GM04504 (cell line): ENCODE measurements around the gene TGFB1I1.
"Not testable (repeated sequence)": the region's sequence is repeated elsewhere in the genome, so short reads cannot be mapped to it uniquely, and the experiment has no call there.

ENCODE experiments used
- DNase-seq: peaks from one replicate; pipeline ENCODE4 v3.0.0-alpha.2; 2012; ENCODE audit warnings: low read depth

Gene TGFB1I1

DNA sequence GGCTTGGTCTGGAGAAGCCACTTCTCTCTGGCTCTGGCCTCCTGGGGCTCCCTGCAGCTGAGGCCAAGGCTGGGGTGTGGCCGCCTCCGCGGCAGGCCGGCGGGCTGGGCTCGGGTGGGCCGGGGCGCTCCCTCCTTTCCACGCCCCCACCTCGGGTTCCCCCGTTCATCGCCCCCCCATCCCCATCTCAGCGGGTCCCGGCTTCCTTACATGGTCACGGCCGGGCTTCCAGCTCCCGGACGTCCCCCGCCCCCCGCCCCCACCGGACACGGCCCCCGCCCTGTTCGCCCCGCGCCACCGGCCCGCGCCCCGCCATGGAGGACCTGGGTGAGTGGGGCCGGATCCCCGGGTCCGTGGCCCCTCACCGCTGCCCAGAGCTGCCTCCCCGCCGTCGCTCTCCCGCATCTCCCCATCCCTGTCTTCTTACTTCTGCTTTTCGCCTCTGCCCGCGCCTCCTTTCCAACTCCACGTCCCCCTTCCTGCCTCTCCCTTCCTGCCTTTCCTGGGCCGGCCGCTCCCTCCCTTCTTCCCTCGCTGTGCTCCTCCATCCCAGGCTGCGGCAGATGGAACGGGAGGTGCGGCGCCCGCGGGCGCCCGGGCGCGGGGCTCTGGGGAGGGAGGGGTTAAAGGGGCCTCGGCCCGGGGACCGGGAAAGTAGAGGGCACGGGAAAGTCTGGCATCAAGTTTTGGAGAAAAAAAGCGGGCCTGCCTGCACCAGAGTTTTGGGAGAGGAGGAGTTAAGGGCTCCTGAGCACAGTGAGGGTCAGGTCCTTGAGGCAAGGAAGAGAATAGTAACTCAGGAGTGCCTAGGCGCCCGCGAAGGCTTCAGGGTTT, at the start of gene TGFB1I1:
Gene TGFB1I1 (plus strand): TSS at position 278 of the 834 bp plus-strand sequence. CDS start 37 bp downstream, at position 315.
- DNase-seq = peak; percentile 71

DNA sequence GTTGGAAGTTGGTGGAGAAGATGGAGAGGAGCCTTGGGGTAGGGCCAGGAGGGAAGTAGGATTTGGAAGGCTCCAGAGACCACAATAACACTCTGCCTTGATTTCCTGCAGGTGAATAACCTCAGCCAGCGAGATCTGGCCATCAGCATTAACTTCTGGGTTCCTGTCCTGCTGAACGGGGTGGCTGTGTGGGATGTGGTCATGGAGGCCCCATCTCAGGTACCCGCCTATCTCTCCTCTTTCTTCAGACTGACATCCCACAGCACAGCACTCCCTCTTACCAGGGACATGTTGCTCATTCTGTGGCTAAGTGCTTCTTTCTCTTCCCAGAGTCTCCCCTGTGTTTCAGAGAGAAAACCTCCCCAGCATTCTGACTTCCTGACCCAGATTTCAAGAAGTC, 48.7 kb upstream of the TGFB1I1 start:
- no peak for DNase-seq

DNA sequence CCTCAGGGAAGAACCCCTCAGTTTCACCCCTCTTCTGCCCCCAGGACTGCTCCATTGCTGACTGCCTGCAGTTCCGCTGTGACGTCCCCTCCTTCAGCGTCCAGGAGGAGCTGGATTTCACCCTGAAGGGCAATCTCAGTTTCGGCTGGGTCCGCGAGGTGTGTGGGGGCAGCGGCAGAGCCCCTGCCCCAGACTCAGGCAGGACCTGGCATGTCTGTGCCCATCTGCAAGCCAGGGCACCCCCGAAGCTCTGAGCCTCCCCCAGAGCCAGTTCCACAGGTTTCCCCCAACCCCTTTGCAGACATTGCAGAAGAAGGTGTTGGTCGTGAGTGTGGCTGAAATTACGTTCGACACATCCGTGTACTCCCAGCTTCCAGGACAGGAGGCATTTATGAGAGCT, 48.2 kb upstream of the TGFB1I1 start:
- no peak for DNase-seq

DNA sequence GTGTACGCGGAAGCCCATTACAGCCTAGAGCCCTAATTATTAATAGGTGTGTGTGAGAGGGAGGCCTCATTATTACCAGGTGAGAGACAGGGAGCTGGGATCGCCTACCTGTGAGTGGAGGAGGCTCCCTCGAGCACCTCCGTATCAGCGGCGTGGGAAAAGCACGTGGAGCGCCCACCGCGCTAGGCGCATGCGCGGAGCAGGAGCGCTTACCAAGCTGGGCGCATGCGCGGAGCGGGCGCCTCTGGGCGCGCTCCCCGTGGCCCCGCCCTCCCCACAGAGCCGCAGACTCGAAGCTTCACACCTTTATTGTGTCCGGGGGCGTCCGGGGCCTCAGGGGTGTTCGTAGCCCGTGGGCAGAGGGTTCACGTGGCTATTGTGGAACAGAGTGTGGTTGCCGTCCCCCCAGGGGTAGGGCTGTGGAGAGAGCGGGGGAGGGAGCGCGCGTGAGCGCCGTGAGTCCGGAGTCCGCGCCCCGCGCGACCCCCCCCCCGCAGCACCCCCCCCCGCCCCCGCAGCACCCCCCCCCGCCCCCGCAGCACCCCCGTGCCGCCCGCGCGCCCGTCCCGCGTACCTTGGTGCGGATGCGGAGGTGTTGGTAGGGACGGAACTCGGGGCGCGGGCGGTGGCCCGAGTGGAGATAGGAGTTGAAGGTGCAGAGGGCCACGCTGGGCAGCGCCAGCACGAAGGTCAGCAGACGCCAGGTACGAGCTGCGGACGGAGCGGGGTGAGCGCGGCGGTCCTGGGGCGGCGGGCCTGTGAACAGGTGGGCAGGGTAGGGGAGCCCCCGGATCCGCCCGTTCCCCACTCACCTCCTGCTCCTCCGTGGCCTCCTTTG, 44.3 kb upstream of the TGFB1I1 start:
- no peak for DNase-seq

DNA sequence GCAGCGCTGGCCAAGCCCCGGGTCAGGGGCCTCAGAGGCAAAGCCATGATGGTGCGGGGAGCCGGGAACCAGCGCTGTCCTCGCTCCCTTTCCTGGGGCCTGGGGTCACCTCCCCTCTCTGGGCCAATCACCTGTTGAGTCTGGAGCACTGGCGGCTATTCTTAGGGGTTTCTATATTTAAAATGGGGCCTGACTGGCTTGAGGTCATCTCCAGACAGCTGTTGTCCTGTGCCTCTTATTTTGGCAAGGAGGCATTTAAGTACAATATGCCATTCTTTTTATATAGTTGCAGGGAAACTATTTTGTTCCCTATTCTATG, 43.7 kb upstream of the TGFB1I1 start, which contains the start of gene COX6A2:
Gene COX6A2 (minus strand): TSS at position 82 of the 319 bp plus-strand sequence. CDS start 35 bp downstream, at position 47.
- no peak for DNase-seq

DNA sequence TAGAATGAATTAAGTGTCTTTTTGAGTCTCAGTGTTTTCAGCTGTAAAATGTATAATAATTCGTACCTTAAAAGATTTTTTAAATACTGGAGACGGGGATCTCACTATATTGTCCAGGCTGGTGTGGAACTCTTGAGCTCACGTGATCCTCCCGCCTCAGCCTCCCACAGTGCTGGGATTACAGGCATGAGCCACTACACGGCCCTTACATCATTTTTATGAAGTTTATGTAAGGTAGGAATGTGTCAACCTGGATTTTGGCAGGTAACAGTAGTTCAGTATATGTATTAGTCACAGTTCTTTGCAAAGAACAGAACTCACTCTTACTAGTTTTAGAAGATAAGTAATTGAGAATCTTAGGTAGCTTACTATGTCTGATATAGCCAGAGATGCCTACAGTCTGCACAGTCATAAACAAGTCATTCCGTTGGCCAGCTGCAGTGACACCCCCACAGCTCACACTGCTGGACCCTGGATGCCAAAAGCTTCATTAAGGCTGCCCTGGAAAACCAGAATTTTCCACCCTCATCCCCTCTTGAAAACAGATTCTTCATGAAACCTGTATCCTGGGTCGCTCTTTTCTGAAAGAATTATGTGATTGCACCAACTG, 43.2 kb upstream of the TGFB1I1 start:
- DNase-seq = no peak

DNA sequence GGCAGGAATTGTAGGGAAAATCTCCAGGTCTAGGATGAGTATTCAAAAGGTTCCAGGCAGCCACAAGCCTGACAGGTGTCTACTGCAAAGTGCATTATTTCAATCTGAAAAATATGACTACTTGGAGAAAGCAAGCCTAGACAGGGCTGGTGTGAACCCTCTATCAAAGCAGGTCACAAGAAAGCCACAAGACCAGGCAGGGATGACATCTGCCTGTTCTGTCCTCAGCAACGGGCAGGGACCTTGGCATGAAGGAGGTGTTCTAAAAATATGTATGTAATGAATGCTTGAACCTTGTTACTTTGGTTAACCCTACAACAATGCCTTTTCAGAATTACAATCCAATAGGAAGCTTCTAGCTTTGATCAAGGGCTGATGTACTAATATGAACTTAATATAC, 42.6 kb upstream of the TGFB1I1 start:
- DNase-seq = no peak

DNA sequence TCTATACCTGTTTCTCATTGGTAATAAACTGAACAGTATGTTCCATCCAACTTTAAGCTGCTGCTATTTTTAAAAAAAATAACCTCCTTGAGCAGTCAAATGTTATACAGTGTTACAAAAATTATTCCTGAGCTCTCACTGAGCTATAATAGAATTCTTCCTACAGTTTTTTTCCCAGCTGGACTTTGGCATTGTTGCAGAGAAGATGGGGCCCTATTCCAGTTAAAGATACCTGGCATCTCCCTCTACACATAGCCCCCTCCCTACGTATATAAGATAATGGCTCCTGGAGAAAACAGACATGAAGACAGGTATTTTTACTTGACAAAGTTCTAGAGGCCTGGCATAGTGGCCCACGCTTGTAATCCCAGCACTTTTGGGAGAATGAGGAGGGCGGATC, 42.2 kb upstream of the TGFB1I1 start:
- no peak for DNase-seq

DNA sequence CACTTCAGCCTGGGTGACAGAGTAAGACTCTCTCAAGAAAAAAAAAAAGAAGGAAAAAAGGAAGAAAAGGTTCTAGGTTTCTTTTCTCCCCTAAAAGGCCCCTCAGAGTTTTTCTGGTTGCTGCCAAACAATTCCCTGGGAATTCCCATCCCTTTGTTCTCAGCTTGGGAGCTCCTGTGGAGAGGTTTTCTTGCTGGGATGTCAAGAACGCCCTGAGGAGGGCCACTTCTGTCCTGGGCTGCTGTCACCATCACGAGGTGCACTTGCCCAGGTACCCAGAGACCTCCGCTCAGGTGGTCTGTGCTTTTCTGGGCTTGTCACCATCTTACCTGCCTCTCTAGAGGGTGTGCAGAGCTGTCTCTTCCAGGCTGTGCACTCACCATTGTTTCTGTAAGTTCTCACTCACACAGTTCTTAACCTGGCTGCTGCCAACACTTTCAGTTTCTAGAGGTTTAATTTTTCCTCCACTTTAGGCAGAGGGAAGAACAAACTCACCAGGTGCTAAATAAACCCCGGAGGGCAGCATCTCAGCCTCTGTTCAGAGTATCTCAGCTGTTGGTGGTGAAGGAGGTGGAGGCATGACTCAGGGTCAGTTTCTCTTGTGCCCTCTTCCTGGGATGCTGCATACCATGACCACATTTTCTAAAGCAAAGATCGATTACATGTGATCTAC, 41.4 kb upstream of the TGFB1I1 start:
- DNase-seq = no peak

DNA sequence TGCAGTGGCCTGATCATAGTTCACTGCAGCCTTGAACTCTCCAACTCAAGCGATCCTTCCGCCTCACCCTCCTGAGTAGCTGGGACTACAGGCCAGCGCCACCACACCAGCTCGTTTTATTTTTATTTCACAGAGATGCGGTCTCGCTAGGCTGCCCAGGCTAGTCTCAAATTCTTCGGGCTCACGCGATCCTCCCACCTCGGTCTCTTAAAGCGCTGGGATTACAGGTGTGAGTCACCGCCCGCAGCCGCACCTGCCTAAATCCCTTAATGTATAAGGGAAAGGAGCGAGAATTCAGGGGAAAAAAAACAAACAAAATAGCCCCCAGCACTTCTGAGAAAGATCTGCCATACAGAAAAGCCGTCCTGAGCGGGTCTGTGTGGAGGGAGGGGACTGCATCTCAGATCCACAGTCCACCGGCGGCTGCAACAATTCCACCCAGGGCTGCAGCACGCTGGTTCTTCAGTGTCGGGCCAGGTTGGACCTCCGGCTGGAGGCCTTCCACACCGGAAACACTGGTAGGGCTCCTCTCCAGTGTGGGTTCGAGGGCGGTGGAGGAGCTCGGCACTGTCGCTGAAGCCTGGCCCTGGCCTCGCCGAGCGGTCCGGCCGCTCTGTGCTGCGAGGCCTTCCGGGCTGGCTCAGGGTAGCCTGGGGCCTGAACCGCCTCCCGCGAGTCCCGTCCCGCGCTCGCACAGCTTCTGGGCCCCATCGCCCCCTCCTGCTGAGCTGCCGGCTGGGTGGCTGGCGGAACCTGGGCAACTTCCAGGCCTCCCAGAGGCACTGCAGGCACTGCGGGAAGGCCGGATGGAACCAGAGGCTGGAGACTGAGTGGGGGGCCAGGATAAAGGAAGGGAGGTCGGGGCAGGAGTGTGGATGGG, 36.4 kb upstream of the TGFB1I1 start:
- no peak for DNase-seq

DNA sequence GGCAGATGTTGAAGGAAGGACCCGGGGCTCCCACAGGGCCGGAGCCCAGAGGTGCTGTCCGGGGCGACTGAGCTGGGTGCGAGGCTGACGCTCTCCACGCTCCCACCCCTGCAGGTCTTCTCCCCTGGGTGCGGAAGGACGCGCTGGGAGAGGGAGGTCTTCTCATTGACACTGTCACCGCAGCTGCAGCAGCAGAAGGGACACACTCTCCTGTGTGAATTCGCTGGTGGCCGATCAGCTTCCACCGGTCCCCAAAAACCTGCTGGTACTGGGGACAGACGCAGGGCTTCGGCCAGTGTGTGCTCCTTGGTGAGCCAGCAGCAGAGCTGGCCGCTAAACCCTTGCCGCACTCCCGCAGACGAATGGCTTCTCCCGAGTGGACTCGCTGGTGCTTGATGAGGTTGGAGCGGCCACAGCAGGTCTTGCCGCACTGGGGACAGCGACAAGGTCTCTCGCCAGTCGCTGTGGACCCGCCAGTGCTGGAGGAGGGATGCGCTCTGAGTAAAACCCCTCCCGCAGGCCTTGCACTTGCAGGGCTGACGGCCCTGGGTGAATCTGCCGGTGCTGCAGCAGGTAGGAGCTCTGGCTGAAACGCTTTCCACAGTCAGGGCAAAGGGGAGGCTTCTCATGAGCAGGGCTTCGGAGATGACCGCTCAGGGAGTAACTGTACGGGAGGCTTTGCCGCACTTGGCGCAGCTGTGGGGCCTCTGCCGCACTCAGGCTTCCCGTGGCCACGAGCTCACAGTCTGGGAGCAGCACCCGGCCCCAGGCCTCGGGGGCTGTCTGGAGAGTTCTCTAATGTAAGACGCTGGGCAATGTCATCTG, 35.5 kb upstream of the TGFB1I1 start:
- DNase-seq = no peak

DNA sequence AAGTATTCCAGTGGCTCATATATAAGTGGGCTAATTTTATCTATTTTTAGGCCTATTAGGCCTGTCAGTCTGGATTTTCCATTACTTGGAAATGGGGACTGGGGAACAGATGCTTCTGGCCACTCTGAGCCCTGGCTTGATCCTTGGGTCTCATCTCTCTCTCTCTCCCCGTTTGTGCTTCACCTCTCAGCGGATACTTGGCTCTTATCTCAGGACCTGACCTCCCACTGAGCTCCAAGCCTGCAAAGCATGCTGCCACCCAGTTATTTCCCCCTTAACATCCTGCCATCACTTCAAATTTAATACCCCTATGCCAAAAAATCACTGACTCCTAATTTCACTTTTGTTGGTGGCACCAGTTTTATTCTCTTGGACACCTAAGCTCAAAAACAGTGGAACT, 33.5 kb upstream of the TGFB1I1 start:
- DNase-seq = no peak

DNA sequence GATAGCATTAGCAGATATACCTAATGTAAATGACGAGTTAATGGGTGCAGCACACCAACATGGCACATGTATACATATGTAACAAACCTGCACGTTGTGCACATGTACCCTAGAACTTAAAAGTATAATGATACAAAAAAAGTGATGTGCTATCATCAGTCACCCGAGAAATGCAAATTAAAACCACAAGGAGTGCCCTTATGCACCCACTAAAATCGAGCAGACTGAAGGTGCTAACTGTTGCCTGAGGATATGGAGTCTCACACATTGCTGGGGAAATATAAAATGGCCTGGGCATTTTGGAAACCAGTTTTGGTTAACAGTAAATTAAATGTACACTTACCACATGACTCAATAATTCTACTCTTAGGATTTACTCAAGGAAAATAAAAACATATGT, 32.9 kb upstream of the TGFB1I1 start:
- not testable (repeated sequence) for DNase-seq

DNA sequence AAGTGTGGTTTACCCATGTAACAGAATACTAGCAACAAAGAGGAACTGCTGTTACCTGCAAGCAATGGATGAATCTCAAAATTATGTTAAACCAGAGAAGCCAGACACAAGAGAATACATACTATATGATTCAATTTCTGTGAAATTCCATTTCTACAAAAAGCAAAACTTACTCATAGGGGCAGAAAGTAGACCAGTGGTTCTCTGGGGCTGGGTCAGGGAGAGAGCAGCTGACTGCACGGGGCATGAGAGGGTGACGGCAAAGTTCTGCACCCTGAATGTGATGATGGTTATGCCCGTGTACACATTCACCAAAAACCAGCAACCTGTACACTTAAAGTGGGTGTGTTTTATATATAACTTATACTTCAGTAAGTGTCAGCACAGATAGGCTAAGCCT, 32.4 kb upstream of the TGFB1I1 start:
- DNase-seq = no peak

DNA sequence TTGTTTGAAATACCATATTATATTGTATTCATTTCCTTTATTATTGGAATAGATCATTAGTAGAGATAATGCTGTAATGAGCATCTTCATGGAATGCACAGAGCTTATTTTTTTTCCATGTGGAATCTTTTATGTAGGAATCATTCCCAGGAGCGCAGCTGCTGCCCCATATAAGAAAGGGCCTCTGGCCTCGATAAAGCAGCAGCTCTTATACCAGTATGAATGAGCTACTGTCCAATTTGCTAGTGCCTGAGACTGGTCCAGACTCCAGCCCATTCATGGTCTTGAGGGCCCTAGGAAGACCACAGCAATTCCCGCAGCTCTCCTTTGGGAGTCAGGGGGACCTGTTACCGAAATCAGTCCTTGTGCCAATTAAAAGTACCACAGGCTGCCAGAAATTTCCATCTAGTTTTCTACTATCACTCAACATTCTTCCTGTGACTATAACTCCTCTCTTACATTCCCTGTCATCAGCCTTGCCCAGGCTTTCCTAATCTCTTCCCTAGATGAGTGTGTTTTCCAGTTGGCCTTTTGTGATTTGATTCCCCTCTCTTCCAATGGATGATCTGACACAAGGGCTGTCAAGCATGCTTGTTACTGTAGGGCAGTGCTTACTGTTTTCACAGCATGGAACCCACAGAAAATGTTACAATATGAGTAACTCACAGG, 31.3 kb upstream of the TGFB1I1 start:
- no peak for DNase-seq

DNA sequence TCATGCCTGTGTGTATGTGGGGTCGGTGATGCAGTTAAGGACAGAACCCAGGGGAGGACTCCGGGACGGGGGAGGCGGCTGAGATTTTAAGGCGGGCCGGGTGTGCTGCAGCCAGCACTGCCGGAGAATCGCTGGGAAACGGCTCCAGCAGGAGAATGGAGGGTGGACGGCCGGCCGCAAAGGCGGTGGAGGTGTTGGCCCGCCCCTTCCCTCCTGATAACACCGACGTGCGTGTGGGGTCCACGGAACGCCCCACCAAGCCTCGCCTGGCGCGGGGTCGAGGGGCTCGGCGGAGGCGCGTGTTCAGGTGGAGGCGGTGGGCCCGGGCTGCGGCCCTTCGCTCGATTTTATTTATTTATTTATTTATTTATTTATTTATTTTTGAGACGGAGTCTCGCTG, 30.0 kb upstream of the TGFB1I1 start:
- DNase-seq = no peak

DNA sequence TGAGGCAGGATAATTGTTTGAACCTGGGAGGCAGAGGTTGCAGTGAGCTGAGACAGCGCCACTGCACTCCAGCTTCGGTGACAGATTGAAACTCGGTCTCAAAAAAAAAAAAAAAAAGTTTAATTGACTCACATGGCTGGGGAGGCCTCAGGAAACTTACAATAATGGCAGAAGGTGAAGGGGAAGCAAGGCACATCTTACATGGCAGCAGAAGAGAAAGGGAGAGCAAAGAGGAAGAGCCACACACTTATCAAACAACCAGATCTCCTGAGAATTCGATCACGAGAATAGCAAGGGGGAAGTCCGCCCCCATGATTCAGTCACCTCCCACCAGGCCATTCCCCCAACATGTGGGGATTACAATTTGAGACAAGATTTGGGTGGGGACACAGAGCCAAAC, 26.0 kb upstream of the TGFB1I1 start:
- DNase-seq = not testable (repeated sequence)

DNA sequence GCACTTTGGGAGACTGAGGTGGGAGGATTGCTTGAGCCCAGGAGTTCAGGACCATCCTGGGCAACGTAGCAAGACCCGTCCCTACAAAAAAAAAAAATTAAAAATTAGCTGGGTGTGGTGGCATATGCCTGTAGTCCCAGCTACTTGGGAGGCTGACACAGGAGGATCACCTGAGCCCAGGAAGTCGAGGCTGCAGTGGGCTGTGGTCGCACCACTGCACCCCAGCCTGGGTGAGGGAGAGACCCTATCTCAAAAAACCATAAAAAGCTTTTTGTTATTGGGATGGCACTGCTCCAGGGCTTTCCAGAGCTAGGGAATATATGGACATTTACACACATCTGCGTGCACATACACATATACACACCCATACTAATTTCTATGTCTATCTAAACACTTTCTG, 20.8 kb upstream of the TGFB1I1 start:
- no peak for DNase-seq

DNA sequence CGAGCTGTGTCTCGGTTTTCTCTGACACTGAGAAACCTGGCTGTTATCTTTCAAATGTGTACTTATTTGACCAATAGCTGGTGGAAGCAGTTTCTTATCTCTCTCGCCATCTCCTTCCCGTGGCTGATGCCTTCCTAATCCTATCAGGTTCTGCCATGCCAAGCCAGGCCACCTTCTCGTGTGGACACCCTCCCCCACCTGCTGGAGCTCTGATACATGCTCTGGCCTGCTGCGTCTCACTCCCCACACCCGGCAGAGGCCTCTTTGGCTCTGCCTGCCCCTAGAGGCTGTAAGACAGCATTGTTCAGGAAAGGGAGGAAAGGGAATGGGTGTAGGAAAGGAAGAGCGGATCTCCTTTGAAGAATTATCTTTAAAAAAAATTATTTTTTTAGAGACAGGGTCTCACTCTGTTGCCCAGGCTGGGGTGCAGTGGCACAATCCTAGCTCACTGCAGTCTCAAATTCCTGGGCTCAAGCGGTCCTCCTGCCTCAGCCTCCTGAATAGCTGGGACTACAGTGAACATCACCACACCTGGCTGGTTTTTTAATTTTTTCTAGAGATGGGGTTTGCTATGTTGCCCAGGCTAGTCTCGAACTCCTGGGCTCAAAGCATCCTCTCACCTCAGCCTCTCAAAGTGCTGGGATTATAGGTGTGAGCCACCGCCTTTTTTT, 20.1 kb upstream of the TGFB1I1 start:
- DNase-seq = no peak
